Hippocampal formation (tissue), 2 donors: ENCODE results near the gene RIPK4.
A peak's percentile ranks its signal among the peaks of the same experiment; 100 is the strongest.
"Not testable (repeated sequence)": the region's sequence is repeated elsewhere in the genome, so short reads cannot be mapped to it uniquely, and the experiment has no call there.

Source experiments
- DNase-seq, 2 donors: peaks; one replicate each; lab custom pipeline; 2025; lab: John Stamatoyannopoulos, UW

Gene RIPK4

DNA sequence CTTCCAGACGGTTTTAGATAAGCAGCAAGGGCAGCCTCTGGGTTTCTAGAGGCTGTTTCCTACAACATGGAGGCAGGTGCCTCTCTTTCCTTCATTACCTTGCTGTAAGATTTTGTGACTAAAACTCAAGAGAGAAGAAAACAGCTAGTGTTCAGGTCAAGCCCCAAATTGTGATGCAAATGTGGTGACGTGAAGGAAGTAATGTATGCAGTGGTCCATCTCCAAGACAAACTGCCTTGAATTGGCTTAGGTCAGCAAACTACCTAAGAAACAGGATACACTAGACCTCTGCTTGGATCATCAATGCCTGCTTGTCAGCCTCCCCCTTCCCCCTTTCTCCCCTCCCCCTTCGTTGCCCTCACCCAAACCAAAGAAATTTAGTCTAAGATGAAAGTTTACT, 28.9 kb upstream of the RIPK4 start:
- DNase-seq, result no peak

DNA sequence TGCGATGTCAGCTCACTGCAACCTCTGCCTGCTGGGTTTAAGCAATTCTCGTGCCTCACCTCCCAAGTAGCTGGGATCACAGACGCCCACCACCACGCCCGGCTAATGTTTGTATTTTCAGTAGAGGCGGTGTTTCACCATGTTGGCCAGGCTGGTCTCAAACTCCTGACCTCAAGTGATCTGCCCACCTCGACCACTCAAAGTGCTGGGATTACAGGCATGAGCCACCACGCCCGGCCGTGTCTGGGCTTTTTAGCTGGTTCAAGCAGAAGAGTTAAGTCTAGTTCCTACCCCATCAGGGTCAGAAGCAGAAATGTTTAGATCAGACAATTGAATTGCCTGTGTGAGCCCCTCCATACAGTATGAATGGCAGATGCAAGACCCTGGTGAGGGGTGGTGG, 27.7 kb upstream of the RIPK4 start:
- DNase-seq, result no peak

DNA sequence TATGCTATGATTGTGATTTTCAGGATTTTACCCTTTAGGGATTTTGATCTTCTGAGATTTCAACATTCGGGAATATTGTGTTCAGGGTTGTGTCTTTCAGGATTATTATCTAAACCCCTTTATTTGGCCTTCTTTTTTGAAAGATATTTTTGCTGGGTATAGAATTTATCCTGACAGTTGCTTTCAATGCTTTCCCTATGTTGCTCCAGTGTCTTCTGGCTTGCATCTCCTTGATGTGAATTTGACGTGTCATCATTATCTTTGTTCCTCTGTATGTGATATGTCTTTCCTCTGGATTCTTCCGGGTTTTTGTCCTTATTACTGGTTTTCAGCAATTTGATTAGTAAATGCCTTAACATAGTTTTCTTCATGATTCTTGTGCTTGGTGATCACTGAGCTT, 25.9 kb upstream of the RIPK4 start:
- DNase-seq, result no peak

DNA sequence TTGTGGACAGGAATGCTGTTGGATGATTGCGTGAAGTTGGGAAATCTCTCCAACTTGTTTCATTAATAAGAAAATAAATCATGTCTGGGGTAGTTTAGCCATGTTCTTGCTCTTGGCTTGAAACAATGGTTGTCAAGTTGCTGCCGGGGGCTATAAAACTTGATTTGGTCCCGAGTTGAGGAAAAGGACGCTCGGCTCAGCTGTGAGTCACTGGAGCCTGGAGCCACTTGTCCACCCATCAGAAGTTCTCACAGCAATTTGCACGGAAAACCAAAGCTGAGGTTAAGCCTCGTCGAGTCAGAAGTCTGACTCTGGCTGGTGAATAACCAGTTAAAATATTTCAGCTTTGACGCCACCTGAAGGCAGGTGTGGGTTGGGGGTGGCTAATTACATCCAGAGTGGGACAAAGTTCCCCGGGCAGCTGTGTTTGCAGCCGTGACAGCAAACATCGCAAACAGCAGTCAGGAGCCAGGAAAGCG, 19.7 kb upstream of the RIPK4 start:
- no peak for DNase-seq

DNA sequence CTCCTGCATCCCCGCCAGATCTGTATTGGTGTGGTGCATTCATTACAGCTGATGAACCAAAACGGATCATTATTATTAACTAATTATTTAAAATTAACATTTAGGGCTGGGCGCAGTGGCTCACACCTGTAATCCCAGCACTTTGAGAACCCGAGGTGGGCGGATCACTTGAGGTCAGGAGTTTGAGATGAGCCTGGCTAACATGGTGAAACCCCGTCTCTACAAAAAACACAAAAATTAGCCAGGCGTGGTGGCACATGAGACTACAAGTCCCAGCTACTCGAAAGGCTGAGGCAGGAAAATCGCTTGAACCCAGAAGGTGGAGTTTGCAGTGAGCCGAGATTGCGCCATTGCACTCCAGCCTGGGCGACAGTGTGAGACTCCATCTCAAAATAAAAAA, 18.4 kb upstream of the RIPK4 start:
- DNase-seq, result not testable (repeated sequence)

DNA sequence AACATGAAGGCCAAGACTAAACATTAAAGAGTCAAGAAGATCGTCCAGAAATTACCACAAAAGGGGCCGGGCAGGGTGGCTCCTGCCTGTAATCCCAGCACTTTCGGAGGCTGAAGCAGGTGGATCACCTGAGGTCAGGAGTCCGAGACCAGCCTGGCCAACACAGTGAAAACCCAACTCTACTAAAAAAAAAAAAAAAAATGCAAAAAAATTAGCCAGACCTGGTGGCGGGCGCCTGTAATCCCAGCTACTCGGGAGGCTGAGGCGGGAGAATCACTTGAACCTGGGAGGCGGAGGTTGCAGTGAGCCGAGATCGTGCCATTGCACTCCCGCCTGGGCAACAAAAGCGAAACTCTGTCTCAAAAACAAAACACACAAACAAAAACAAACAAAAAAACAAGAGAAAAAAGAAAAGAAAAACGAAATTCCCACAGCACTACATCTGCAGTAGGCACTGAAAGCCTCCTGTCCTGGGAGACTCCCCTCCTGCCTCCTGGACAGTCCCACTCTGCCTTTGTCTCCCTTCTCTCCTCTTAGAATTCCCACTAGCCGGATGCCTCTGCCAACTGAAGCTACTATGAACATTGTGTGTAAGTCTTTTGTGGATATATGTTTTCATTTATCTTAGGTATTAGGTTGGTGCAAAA, 17.7 kb upstream of the RIPK4 start:
- no peak for DNase-seq

DNA sequence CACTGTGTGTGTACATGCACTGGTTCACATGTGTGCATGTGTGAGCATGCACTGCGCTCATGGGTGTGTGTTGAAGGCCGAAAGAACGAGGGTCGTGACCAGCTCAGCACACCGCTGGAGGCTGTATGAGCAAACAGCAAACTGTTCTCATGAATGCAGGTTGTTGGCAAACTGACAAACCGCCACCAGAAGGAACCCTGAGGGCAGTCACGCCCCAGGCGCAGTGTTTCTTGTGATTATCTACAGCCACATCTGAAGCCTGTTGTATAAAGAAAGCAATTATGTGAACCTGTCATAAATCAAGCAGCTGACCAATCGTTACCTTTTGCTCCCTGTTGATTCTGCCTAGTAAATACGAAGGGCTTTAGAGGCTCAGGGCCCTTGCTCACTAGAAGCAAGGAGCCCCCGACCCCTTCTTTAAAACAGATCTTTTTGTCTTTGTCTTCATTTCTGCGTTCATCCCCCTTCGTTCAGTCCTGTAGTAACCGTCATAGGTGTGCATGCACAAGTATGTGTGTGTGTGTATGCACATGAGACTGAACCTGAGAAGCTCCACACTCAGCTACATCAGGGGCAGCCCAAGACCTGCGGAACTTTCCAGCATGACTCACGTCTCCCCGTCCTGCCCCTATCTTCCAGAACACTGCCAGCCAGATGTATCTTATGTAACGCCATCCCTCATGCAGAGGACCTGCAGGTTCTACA, 16.8 kb upstream of the RIPK4 start:
- DNase-seq, result no peak

DNA sequence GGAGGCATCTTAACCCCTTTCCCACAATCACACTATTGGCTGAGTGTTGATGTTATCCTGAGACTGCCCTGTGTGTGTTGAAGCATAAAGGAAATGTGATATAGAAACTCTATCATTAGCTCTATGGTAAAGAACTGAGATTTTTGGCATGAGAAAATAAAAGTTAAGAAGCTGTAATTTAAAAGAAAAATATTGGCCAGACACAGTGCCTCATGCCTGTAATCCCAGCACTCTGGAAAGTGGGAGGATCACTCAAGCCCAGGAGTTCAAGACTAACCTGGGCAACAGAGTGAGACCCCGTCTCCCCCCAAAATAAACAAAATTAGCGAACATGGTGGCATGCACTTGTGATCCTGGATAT, 14.2 kb upstream of the RIPK4 start:
- no peak for DNase-seq

DNA sequence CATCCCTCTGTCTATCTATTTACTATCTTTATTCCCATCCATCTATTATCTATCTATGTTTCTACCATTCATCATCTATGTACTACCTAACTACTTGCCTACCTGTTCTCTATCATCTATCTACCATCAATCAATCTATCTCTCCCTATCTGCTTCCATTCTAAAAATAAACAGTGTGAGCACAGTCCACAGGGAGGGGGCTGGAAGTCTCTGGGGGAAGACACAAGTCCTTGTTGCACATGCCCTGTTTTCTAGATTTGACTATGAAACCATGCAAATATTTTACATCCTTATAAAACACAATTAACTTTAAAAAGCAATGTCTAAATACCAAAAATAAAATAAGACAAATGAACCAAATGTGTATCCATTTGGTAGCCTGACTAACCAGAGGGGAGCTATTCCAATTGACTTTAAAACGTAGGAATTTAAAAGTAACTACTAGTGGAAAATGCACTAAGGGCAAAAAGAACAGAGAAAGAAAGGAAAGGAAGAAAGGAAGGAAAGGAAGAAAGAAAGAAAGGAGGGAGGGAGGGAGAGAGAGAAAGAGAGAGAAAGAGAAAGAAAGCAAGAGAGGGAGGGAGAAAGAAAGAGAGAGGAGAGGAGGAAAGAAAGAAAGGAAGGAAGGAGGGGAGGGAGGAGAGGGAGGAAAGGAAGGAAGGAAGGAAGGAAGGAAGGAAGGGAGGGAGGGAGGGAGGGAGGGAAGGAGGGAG, 13.6 kb upstream of the RIPK4 start:
- DNase-seq, result no peak

DNA sequence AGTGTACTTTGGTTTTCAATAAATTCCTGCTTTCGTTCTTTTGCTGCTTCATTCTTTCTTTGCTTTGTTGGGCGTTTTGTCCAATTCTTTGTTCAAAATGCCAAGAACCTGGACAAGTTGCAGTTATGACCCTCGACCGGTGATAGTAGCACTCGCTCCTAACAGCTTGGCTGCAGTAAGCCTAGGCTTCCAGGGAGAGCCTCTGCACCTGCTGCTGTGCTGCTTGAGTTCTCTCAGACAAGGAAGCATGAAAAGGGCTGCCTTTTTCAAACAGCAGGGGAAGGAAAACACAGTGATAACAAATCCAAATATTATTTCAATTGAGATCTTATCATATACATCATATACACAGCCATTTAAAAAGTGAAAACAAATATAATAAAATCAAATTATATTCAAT, 12.8 kb upstream of the RIPK4 start:
- no peak for DNase-seq

DNA sequence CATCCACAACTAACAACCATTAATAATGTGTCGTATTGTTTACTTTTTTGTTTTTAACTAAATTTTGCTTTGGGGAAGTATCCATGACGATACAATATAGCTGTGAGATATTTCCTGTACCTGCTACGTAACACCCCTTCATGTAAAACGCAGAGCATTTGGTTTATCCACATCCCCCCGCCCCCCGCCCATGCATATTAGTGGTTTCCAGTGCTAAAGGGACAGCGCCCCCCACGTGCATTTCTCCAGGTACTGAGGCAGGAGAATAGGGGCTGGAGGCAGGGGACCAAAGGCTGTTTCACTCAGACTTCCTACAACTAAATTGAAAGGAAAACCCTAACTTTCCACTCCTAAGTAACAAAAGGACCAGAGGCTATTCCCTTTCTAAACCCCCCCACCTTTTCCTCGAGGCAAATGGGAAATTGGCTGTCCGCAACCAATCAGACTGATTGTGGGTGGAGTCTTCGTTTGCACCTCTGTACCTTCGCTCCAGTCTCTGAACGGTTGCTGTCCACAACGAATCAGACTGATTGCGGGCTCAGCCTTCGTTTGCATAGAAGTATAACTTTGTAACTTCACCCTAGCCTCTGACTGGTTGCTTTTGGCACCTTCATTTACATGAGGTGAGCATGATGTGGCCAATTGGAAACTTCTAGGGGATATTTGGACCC, 12.2 kb upstream of the RIPK4 start:
- DNase-seq, result no peak

DNA sequence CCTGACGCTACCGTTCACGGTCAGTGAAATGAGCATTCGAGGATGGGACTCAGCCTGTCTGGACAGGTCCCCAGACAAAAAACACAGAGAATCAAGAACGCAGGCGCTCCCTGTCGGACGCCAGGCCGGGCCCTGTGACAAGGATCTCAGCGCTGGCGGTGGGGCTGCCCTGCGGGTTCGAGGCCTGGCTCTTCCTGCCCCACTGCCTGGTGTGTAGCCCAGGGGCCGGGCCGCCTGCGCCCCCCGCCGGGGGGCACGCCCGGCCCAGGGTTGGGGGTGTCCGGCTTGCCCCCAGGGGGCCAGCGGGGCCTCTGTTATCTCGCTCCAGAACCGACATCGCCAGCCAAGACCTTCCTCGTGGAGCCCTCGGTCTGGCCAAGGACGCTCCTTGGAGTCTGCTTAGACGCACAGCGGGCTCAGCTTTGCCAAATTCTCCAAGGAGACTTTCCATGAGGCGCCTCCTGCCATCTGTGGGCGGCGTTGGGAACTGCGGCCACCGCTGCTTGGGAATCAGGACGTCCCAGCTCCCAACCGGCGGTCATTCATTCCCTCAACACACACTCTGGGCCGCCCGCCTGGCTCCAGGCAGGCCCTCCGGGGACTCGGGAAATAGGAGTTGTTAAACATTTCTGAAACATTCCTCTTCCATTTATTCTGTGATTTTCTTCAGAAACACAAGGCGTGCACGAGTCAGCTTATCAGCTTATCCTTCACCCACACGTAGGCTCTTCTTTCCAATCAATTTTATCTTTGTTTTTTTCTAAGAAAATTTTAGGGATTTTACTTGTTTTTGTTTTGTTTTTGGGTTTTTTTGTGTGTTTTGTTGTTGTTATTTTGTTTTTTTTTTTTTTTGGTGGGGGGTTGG, 11.3 kb upstream of the RIPK4 start:
- peak; percentile 27 to 60 for DNase-seq

DNA sequence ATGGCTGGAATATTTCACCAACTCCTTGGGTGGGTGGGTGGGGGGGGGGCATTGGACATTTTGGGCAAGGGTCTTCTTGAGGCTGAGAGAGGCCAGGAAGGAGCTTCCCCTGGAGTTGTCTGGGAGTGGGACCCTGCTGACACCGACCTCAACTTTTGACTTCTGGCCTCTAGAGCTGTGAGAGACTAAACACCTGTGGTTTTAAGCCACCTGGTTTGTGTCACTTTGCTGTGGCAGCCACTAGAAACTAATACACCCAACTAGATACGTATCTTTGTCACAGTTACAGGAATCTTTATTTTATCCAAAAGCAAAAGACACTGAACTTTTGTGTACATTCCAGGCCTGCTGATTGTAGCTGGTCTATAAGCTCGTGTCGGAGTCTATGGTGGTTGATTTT, 9.9 kb upstream of the RIPK4 start:
- no peak for DNase-seq

DNA sequence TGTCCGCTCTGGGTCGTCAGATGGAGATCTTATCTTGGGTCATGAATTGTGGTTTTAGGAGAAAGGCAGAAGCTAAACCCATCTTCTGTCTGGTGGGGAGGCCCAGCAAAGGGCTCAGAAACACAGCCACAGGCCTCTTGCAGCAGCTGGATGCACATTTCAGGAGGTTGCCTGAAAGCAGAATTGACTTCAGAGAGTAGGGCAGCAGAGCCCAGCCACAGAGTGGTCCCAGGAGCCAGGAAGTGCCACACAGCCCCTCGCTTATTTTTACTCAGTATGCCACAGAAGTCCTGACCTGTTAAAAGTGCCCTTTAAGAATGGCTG, 8.3 kb upstream of the RIPK4 start:
- DNase-seq, result no peak

DNA sequence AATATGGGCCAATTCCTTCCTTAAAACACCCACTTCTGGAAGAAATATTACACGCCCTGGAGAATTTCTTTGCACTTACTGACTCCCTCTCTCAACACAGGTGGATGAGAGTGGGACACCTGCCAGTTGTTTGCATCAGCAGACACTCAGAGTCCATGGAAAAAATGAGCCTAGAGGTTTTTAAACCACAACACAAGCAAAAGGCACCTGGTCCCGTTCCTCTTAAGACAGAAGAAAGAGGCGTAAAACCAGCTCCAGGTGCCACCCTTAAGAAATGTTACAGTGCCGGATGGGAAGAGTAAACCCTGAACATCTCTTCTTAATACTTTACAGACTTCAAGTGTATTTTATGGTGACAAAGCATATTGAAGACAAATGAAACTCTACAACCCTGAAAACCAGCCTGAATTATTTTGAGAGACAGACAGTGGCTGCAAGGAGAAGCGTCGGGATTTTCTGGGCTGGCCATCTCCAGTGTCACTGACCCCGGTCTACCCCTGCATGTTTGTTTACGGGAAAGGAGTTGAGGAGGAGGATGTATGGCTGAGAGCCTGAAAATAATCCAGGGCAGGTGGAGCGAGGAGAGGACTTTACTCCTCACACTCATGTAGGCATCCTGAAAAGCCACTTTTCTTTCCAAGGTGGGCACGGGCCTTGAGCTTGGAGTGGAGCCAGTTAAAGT, 7.8 kb upstream of the RIPK4 start:
- DNase-seq, result no peak

DNA sequence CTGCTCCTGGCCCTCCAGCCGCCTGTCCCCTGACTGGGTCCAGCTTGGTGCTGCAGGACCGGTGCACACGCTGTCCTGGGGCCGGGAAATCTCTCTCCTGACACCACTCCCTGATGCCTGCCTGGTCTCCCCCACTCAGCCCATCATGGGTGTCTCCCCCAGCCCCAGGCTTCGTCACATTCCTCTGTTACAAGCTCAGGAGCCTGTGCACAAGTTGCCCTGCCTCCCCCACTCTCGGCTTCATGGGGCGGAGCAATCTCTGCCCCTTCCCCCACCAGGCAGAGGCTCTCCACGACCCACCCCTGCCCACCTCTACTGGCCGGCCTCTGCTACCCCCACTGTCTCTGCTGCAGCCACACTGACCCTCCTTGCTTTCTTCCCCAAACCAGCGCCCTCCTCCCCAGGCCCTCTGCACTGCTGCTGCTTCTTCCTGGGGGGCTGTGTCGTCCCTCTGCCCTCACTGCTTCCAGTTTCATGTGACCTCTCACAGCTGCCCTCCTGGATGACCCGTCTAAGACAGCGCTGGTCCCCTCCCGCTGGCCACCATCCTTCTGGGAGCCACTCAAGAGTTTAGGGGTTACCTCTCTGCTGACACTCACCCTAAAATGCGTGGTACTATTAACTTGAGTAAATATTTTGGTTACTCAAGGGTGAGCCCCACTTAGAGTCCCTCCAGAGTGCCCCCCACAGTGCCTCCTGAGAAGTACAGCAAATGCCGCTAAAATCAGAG, 5.7 kb upstream of the RIPK4 start:
- DNase-seq, result no peak

DNA sequence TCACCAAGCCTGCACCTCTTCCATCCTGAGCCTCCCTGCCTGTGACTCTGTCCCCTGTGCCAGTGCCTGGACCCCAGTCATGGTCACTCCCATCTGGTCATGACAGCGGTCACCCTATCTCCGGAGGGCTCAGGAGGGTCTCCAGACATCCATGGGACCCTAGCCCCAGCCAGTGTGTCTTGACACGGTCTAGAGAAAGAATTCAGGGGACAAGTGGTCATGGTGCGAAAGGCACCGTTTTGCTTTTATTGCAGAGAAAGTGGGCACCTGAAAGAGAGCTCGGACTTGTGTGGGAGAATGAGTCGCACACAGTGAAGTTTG, 4.7 kb upstream of the RIPK4 start:
- no peak for DNase-seq

DNA sequence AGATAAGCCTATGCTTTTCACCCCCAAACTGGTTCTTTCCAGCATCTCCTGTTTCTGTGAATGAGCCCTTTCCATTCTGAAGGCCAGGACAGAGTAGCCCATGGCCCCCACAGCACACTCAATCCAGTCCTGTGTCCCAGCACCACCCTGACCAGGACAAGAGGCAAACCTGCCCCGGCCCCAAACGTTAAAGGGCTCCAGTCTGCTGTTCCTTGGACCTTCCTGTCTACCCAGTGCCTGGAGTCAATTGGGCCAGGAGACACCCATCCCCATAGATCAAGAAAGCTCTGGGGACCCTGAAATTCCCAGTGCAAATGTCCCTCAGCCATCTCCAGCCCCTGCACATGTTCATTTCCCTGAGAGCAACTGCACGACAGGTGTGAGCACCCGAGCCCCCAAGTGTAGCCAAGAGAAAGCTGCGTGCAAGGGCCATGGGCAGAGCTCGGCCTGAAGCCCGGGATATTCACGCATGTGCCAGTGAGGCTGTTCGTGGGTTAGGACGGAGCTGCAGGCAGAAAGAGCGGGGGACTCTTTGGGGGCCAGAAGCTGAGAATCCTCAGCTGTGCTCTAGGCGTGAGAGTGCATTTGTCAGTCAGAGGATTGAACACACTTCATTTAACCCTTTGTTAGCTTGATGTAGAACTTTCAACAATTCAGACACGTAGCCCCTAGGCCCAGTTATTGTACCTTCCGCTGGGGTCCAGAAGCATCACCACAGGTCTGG, 4.2 kb upstream of the RIPK4 start:
- no peak for DNase-seq

DNA sequence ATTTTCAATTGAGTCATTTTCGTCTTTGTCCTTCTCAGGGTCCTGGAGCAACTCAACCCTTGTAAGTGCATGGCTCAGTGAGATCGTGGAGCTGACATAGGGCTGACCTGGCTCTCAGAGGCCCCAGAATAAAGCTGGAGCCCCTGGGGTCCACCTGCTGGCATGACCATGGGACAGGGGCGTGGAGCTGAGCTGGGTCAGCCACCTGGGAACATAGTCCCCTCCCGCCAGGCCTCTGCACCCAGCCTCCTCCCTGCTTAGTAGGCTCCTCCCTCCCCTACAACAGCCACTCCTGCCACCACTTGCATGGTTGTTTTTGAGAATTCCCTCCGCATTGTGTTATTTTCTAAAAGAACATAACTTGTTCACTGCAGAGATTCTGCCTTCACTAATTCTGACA, 3.1 kb upstream of the RIPK4 start:
- no peak for DNase-seq

DNA sequence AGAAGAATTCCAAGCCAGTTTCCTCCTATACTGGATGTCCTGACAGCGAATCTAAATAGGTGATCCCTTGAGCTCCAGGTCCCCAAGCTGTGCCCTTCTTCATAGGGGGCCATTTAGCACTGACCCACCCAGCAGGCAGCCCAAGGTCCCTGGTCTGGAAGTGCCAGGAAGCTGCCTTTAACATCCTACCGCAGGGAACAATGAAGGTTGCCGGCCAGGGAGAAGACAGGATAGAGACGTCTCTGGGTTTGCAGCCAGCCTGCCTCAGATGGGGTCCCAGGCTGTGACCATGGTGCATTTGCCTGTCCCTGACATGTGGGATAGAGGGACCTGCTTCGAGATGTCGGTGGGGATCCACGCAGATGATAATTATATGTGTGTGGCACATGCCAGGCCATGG, 2.7 kb upstream of the RIPK4 start:
- DNase-seq, result no peak
